Activated CD4-positive, alpha-beta T cell treated with anti-CD3 and anti-CD28 coated beads, Interleukin-2, amount 50 U/mL, for 1 hour (primary cell): ENCODE results near the gene LOXHD1.

Experiments
- DNase-seq: peaks from one replicate; pipeline ENCODE4 v3.0.0-alpha.2; 2020

LOXHD1 gene, protein sequence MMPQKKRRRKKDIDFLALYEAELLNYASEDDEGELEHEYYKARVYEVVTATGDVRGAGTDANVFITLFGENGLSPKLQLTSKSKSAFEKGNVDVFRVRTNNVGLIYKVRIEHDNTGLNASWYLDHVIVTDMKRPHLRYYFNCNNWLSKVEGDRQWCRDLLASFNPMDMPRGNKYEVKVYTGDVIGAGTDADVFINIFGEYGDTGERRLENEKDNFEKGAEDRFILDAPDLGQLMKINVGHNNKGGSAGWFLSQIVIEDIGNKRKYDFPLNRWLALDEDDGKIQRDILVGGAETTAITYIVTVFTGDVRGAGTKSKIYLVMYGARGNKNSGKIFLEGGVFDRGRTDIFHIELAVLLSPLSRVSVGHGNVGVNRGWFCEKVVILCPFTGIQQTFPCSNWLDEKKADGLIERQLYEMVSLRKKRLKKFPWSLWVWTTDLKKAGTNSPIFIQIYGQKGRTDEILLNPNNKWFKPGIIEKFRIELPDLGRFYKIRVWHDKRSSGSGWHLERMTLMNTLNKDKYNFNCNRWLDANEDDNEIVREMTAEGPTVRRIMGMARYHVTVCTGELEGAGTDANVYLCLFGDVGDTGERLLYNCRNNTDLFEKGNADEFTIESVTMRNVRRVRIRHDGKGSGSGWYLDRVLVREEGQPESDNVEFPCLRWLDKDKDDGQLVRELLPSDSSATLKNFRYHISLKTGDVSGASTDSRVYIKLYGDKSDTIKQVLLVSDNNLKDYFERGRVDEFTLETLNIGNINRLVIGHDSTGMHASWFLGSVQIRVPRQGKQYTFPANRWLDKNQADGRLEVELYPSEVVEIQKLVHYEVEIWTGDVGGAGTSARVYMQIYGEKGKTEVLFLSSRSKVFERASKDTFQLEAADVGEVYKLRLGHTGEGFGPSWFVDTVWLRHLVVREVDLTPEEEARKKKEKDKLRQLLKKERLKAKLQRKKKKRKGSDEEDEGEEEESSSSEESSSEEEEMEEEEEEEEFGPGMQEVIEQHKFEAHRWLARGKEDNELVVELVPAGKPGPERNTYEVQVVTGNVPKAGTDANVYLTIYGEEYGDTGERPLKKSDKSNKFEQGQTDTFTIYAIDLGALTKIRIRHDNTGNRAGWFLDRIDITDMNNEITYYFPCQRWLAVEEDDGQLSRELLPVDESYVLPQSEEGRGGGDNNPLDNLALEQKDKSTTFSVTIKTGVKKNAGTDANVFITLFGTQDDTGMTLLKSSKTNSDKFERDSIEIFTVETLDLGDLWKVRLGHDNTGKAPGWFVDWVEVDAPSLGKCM (N-terminal part only)

GRCh38 chr18:46657115-46657955, at the start of gene LOXHD1:
LOXHD1 (minus strand) TSS chr18:46657220; CDS start chr18:46657033, 187 bp downstream.
- no peak for DNase-seq

GRCh38 chr18:46705521-46705920, 48.5 kb upstream of the LOXHD1 start:
- DNase-seq: no peak

DNA sequence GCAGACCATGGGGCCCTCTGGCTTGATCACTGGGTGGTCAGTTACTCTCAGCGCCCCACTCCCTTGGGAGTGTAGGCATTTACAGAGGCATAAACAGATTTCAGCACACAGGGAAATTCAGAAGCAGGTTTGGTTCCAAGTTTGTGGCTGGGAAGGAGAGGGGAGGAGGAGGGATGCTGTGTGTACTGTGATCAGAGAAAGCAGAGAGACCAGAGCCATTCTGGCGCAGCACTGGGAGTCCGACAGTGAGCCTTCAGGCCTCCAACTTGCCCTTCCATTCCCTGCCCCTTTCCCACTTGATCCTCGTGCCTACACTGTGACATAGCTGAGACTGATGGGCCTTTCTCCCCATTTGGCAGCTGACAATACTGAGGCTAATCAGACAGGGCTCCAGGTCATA, 47.8 kb upstream of the LOXHD1 start:
- no peak for DNase-seq

DNA sequence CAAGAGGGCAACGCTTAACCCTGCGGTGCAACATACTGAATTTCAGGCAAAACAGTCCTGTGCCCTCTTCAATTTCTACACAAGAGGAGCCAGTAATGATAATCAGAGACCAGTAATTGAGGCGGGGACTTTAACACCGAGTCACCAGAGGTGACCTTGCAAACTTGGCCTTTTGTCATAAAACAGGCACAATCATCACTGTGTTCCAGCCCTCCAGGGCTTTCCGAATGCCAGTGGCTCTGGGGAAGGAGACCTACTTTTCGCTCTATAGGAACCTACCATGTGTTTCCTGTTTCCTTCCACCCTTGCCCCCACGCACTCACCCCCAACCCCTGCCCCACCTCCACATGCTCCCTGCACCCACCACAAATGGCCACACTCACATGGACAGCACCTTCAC, 47.2 kb upstream of the LOXHD1 start:
- no peak for DNase-seq

DNA sequence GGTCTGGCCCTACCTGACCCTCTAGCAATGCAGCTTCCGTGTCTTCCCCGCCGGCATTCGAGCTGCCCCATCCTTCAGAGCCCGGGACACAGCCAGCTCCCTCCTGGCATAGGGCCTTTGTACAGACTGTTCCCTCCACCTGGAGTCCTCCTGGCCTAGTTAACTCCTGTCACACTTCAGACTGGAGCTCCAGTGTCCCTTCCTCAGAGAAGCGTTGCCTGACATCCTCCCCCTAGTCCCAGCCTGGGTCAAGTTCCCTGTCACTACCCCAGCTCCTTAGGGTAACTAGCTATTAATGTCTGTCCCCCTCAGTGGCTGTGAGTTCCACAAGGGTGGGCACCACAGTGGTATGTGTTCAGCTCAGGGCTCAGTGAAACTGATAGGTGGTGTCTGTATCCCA, 45.5 kb upstream of the LOXHD1 start:
- no peak for DNase-seq

- DNase-seq: no peak
Measured at GRCh38 chr18:46700066-46700824, 43.2 kb upstream of the LOXHD1 start.

DNA sequence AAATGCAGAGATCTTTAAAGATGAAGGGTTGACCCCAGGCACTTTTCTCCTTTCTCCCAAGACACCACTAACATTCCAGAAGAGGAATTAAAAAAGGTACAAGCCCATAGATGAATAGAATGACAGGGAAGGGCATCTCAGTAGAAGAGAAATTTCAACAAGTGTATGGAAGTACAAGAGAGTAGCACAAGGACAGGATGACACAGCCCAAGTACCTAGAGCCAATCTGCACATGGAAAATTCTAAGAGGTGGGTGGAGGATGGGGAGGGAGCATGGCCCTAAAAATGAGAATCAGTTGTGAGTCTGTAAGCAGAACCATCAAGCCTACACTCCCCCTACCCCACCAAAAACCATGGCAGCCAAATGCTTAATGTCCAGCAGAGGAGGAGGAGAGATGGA, 39.7 kb upstream of the LOXHD1 start:
- DNase-seq: no peak

- no peak for DNase-seq
Measured at GRCh38 chr18:46696268-46696667, 39.2 kb upstream of the LOXHD1 start.

- DNase-seq: no peak
Measured at GRCh38 chr18:46693996-46694395, 37.0 kb upstream of the LOXHD1 start.

DNA sequence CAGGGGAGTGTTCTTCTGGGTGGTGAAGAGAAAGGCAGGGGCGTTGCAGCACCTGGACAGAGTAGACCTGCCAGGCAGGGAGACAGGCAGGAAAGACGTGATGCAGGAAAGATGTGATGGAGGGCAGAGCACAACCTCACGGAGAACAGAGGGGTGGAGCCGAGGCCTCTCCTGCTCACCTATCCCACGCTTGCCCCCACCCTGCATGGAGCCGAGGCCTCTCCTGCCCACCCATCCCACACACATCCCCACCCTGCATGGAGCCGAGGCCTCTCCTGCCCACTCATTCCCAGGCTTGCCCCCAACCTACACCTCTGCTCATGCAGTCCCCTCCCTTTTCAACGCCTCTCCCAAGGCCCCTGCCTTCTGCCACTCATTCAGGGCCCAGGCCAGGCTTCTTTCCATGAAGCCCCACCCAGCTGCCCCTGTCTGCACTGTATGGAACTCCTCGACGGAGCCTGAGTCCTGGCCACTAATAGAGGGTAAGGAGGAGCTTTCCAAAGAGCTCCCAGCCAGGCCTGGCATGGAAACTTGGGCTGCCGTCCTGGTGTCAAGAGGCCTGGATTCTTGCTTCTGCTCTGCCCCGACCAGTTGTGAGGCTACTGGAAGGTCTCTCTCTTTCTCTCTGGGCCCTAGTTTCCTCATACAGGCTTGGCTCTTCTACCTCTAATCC, 32.0 kb upstream of the LOXHD1 start:
- no peak for DNase-seq

DNA sequence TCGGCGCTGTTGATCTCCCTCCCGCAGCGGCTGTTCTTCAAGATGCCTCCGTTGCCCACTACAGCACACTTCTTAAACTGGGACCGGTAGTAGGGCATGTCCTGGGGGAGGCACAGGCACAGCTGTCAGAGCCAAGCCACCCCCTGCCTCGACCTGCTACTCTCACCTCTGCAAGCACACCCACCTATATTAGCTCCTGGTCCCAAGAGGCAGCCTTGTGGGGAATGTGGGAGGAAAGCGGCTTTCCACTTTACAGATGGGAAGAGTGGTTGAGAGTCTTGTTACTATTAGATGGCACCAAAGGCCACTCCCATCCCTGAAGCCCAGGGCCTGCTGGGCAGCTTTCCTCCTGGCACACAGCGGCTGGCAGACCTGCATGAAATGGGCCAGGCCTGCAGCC, 29.2 kb upstream of the LOXHD1 start:
- DNase-seq: no peak

- no peak for DNase-seq
Measured at GRCh38 chr18:46683252-46683651, 26.2 kb upstream of the LOXHD1 start.

DNA sequence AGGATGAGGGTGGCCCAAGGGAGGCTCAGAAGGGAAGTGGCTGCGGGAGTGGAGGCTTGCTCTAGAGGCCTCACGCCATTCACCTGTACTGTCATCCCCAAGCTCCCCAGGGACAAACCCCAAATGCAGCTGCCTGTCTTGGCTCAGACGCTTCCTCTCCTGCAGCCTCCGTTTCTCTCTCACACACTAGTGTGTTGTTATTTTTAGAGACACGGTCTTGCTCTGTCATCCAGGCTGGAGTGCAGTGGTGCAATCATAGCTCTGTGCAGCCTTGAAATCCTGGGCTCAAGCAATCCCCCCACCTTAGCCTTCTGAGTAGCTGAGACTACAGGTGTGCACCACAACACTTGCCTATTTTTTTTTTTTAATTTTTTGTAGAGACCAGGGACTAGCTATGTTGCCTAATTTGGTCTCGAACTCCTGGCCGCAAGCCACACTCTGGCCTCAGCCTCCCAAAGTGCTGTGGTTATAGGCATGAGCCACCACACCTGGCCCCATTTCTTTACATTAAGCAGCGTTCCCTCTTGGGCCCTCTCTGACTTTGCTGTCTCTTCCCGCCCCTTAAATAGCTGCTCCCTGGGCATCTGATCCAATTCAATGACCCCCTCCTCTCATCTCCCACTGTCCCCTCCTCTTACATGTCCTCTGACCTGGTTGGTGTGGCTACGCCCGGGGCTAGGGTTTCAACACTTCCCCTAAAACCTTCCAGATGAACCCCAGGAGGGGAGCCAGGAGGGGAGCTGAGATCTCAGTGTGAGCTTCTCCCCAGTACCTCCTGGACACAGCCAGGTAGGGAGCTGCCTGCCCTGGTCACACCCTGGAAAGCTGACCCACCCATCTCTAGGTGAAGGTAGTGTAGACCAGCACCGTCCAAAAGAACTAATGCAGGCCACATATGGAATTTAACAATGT, 24.0 kb upstream of the LOXHD1 start:
- DNase-seq: no peak

DNA sequence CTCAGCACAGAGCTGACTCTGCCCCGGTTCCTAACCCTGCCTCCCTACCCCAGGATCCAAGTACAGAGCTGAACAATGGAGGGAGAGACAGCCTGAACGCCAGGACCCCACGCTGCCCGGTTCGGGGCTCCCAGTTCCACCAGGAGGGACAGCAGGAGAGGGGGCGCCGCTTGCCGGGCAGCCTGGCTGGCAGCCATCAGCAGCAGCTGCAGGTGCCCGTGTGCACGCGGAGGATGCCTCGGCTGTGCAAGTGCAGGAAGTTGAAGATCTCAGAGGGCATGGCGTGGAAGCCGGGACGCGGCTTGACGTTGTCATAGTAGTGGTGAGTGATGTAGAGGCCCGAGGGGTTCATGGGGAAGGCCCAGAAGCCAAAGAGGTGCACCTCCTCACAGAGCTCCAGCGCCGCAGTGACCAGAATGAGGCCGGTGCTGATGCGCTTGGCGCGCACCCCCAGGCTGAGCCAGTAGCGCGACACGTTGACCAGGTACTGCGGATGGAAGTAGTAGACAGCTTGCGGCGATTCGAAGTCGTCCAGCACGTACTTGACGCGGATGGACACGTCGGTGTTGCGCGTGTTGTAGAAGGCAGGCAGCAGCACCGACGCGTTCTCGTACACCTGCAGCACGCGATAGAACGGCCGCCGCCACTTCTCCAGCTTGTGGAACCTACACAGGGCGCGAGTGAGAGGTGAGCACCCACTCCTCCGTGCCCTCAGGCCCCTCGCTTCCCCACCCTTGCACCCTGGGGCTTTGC, 23.0 kb upstream of the LOXHD1 start:
- no peak for DNase-seq

- no peak for DNase-seq
Measured at GRCh38 chr18:46678785-46679399, 21.9 kb upstream of the LOXHD1 start.

DNA sequence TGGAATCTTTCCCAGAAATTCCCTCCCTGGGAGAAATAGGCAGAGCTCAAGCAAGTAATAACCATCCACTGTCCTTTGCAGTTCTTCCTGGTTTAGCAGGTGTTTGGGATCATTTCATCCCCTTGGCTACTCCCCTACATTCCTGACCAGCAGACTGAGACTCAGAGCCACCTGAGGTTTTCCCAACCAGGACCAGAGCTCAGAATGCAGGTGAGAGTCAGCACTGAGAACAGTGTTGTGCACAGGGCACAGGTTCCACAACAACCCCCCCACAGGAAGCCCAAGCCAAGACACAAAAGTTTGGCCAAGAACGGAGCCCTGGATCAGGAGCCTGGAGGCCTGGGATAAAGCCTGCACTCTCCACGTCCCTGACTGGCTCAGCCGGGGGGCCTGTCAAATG, 21.0 kb upstream of the LOXHD1 start:
- DNase-seq: no peak

- DNase-seq: no peak
Measured at GRCh38 chr18:46677611-46678010, 20.6 kb upstream of the LOXHD1 start.

DNA sequence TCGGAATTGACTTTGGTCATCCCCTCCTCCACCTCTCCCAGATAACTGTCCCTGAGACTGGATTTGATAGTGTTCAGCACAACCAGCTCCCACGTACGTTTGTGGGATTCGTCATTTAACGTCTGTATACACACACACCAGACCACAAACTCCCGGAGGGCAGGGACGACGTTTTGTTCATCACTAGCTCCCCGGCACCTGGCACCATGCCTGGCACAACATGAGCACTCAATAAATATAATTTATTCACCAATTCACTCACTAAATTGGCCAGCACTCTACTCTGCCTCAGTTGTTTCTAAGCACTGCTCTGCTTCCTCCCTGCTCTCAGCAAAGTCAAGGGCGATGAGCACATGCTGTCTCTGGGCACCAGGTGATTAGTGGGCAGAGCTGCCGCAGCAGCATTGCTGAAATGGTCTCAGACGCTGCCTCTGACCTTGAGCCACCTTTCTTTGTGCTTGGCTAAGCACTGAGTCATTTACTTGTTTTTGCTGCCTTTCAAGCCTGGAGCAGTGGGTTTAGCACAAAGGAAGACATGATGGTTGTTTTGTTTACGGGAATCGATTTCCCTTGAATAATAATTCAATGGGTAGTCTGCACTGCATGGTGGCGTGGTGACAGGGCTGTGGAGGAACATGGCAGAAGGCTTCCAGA, 19.3 kb upstream of the LOXHD1 start:
- no peak for DNase-seq
